ENCODE results near the gene MINPP1. TPM values are rescaled to one million over a fixed set of nuclear protein-coding genes. Genes with fewer than 3 reads are reported as not detected.

Gene MINPP1
- total and polyA plus RNA-seq, 11 donors: 4.9 to 10.0 (median 6.7) TPM

GRCh38 chr10:87523731-87524130, 19.0 kb downstream of the MINPP1 start:
- Histone ChIP-seq H3K27ac (peak overlapping the region in 11 of 12 donors; percentile 12 to 80 (median 53)), H3K36me3 (peaks cover 0 to 45% (median 29%) of the 10 kb centered on the region in 9 donors), H3K27me3 (no peaks in the 10 kb centered on the region), H3K9me3 (peaks cover 0 to 10% (median 0%) of the 10 kb centered on the region in 12 donors), H3K4me1 (peaks cover 0 to 18% (median 11%) of the 10 kb centered on the region in 12 donors), H3K4me3 (peak overlapping the region in 1 of 12 donors; percentile 2)
- ATAC-seq: peak; percentile 69 to 86 (median 72)
- peak in 1 of 5 donors; percentile 12 for DNase-seq
- TF ChIP-seq, protein P1, sequence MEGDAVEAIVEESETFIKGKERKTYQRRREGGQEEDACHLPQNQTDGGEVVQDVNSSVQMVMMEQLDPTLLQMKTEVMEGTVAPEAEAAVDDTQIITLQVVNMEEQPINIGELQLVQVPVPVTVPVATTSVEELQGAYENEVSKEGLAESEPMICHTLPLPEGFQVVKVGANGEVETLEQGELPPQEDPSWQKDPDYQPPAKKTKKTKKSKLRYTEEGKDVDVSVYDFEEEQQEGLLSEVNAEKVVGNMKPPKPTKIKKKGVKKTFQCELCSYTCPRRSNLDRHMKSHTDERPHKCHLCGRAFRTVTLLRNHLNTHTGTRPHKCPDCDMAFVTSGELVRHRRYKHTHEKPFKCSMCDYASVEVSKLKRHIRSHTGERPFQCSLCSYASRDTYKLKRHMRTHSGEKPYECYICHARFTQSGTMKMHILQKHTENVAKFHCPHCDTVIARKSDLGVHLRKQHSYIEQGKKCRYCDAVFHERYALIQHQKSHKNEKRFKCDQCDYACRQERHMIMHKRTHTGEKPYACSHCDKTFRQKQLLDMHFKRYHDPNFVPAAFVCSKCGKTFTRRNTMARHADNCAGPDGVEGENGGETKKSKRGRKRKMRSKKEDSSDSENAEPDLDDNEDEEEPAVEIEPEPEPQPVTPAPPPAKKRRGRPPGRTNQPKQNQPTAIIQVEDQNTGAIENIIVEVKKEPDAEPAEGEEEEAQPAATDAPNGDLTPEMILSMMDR (IDR thresholded peaks at IDR 0.05): no peak
- TF ChIP-seq POLR2A (IDR thresholded peaks at IDR 0.05): no peak
- 0 to 17% (median 13%) methylated on average over 2 of the region's 2 CpGs for WGBS, 4 donors
- intact Hi-C loops (cut with DNase I): no loop called here

DNA sequence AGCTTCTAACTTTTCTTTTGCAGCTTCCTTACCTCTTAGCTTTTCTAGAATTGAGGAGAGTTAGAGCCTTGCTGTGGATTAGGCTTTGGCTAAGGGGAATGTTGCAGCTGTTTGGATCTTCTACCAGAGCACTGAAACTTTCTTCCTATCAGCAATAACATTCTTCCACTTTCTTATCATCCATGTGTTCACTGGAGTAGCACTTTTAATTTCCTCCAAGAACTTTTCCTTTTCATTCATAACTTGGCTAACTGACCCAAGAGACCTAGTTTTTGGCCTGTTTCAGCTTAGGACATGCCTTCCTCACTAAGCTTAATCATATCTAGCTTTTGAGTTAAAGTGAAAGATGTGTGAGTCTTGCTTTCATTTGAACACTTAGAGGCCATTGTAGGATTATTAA, 19.6 kb downstream of the MINPP1 start:
- TF ChIP-seq POLR2A (IDR thresholded peaks at IDR 0.05): no peak
- TF ChIP-seq, protein P1 (IDR thresholded peaks at IDR 0.05): no peak
- intact Hi-C loops (cut with DNase I): no loop called here
- Histone ChIP-seq H3K9me3 (peaks cover 0 to 15% (median 0%) of the 10 kb centered on the region in 12 donors), H3K4me1 (peaks cover 0 to 18% (median 11%) of the 10 kb centered on the region in 12 donors), H3K27me3 (no peaks in the 10 kb centered on the region), H3K4me3 (peak overlapping the region in 1 of 12 donors; percentile 2), H3K36me3 (peaks cover 0 to 39% (median 23%) of the 10 kb centered on the region in 9 donors), H3K27ac (peak overlapping the region in 11 of 12 donors; percentile 12 to 80 (median 53))
- ATAC-seq (peak; percentile 32 to 53 (median 46)), DNase-seq (no peak)

- intact Hi-C loops (cut with DNase I): loop anchor here (1.0 to 10.0 kb wide), 8 partner anchors 123 to 240 kb away; partner anchors contain the start of gene PAPSS2 (in 3 of the 10)
- Histone ChIP-seq H3K27ac (peak overlapping the region; percentile 34 to 67 (median 58)), H3K4me1 (peaks cover 0 to 25% (median 12%) of the 10 kb centered on the region in 12 donors), H3K27me3 (no peaks in the 10 kb centered on the region), H3K36me3 (peaks cover 0 to 18% (median 5%) of the 10 kb centered on the region in 9 donors), H3K4me3 (peak overlapping the region in 6 of 12 donors; percentile 1 to 12 (median 4)), H3K9me3 (peaks cover 0 to 16% (median 0%) of the 10 kb centered on the region in 12 donors)
- DNase-seq (peak in 2 of 5 donors; percentile 12 to 31), ATAC-seq (peak; percentile 50 to 79 (median 70))
- no peak for TF ChIP-seq POLR2A (IDR thresholded peaks at IDR 0.05)
- TF ChIP-seq, protein P1 (IDR thresholded peaks at IDR 0.05): no peak
- 37 to 60% (median 44%) methylated on average over 4 of the region's 4 CpGs for WGBS, 4 donors
These were observed 27.4 kb downstream of the MINPP1 start for GRCh38 chr10:87531908-87532622.

DNA sequence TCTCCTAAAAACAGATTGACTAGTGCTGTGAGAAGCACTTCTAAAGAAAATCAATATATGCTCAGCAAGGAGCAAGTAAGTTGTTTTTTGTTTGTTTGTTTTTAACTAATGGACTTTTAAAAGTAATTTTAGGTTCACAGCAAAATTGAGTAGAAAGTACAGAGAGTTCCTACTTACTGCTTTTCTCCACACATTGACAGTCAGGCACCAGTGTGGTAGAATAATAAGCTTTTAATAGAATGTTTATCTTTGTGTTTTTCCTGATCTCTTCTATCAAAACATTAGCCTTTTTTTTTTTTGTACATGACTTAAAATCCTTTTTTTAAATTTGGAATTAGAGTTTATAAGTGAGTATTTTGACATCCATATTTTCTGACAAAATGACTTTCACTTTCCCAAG, 28.0 kb downstream of the MINPP1 start:
- peak overlapping the region; percentile 34 to 67 (median 58) for H3K27ac ChIP-seq
- peaks cover 0 to 14% (median 0%) of the 10 kb centered on the region in 12 donors for H3K9me3 ChIP-seq
- H3K27me3 ChIP-seq: no peaks in the 10 kb centered on the region
- H3K36me3 ChIP-seq: peaks cover 0 to 18% (median 4%) of the 10 kb centered on the region in 9 donors
- peaks cover 0 to 25% (median 12%) of the 10 kb centered on the region in 12 donors for H3K4me1 ChIP-seq
- ATAC-seq (peak in 1 of 4 donors; percentile 15), DNase-seq (no peak)
- TF ChIP-seq, protein P1 (IDR thresholded peaks at IDR 0.05): no peak
- TF ChIP-seq POLR2A (IDR thresholded peaks at IDR 0.05): no peak
- intact Hi-C loops (cut with DNase I): loop anchor here (1.0 to 10.0 kb wide), 8 partner anchors 122 to 240 kb away; partner anchors contain the start of gene PAPSS2 (in 3 of the 10)
- peak overlapping the region in 6 of 12 donors; percentile 1 to 12 (median 4) for H3K4me3 ChIP-seq

Data from heart left ventricle (tissue), 16 donors.